Measurements from ENCODE around the gene LRMDA.

The LRMDA gene

GRCh38 chr10:75857269-75857846 is 425.9 kb downstream of the LRMDA start:
- no peak for DNase-seq (ENCODE audit: low read depth in 2 of 3, low spot score in 1 of 3)

DNA sequence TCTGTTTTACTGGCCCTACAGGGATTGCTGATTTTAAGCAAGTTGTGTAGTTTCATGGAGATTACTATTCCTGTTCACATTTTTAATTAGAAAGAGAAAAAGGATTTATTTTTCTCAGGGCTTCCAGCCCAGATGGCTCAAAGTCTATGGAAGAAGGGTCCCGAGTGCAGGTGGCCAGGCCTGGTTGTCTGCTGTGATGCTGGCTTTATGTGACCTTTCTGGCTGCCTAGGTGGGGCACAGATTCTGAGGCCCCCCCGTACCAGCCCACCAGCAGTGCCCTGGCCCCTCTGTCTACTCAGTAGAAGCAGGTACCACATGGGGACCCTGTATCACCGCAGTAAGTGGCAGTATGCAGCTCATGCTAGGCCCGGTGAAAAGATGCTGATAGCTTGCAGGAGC is 426.5 kb downstream of the LRMDA start:
- DNase-seq (ENCODE audit: low read depth in 2 of 3, low spot score in 1 of 3): no peak

- DNase-seq (ENCODE audit: low read depth in 2 of 3, low spot score in 1 of 3): no peak
These were observed 426.9 kb downstream of the LRMDA start for GRCh38 chr10:75858339-75858738.

GRCh38 chr10:75859141-75859540 is 427.7 kb downstream of the LRMDA start:
- no peak for DNase-seq (ENCODE audit: low read depth in 2 of 3, low spot score in 1 of 3)

DNA sequence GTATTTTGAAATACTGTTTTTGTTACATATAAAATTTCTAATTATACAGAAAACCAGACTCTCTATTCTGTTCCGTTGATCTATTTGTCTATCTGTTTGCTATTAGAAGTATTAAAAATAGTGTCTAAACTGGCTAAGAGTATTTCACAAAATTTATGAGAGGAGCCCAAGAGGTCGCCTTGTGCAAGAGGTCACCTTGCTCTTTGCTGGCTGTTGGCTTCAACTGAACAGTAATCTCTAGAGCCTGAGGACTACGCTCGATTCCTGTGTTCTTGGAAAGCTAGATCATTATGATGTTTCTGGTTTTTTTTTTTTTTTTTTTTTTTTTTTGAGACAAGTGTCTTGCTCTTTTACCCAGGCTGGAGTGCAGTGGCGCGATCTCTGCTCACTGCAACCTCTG is 428.6 kb downstream of the LRMDA start:
- DNase-seq (ENCODE audit: low read depth in 2 of 3, low spot score in 1 of 3): no peak

GRCh38 chr10:75861582-75861981 is 430.2 kb downstream of the LRMDA start:
- no peak for DNase-seq (ENCODE audit: low read depth in 2 of 3, low spot score in 1 of 3)

DNA sequence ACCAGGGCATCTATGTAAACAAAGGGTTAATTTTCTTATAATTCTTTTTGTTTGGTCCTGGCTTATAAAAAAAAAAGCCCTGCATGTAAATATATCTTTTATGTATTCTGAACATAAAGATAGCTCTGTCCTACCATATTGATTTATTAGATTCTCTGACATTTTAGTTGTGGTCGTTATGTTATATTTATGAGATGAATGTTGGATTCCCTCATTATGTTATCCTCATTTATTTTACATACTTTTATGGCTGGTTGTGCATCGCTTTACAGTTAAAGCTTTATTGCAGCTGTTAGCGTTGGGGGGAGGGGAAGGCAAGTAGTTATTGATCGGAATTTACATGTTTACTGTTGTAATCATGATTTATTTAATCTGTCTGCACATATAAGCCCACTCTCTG is 431.5 kb downstream of the LRMDA start:
- DNase-seq (ENCODE audit: low read depth in 2 of 3, low spot score in 1 of 3): no peak

- DNase-seq (ENCODE audit: low read depth in 2 of 3, low spot score in 1 of 3): no peak
These were observed 433.3 kb downstream of the LRMDA start for GRCh38 chr10:75864717-75865116.

GRCh38 chr10:75865413-75866299 is 434.2 kb downstream of the LRMDA start:
- DNase-seq (ENCODE audit: low read depth in 2 of 3, low spot score in 1 of 3): no peak

GRCh38 chr10:75866300-75866625 is 434.8 kb downstream of the LRMDA start:
- no peak for DNase-seq (ENCODE audit: low read depth in 2 of 3, low spot score in 1 of 3)

DNA sequence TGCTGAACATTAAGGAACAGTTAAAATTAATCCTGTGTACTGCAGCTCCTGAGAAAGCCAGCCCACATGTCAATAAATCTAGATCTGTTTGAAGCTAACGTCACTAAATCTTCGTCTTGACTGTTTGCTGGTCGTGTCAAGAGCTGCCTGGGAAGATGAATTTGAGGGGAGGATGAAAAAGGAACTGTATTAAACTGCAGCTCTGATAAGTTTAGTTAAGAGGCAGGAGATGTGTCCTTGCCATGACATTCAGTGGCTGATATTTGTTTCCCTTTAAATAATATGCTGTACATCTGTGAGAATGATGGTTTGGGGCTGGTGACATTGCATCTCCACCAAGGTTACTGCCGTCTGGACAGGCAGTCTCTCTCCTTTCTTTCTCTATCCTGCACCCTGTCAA is 435.3 kb downstream of the LRMDA start:
- no peak for DNase-seq (ENCODE audit: low read depth in 2 of 3, low spot score in 1 of 3)

DNA sequence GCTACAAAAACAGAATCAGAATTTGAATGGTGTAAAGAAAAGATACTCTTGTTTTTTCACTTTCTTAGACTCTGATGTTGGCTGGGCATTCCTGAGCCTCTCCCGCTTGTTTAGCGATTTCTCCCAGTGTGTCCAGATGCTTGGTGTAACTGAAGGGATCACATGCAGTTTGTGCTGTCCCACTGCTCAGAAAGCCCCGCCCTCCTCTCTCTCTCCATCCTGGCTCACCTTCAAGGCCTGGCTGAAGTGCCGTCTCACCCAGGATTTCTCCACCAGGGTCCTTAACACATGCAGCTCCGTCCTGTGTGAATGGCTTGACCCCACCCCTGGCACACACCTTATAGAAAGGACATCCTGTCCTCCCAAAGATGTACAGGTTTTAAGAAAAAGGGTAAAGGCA is 437.1 kb downstream of the LRMDA start:
- no peak for DNase-seq (ENCODE audit: low read depth in 2 of 3, low spot score in 1 of 3)

- no peak for DNase-seq (ENCODE audit: low read depth in 2 of 3, low spot score in 1 of 3)
These were observed 438.7 kb downstream of the LRMDA start for GRCh38 chr10:75870039-75870645.

DNA sequence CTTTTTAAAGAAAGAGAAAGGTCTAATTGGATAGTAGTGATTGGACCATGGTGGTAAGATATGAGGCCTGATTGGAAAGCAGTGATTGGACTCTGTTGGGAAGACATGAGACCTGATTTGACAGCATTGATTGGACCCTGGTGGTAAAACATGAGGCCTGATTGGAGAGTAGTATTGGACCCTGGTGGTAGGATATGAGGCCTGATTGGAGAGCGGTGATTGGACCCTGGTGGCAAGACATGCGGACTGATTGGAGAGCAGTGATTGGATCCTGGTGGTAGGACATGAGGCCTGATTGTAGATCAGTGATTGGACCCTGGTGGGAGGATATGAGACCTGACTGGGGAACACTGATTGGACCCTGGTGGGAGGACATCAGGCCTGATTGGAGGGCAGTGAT is 444.3 kb downstream of the LRMDA start:
- DNase-seq (ENCODE audit: low read depth in 2 of 3, low spot score in 1 of 3): no peak

GRCh38 chr10:75876710-75877109 is 445.3 kb downstream of the LRMDA start:
- no peak for DNase-seq (ENCODE audit: low read depth in 2 of 3, low spot score in 1 of 3)

DNA sequence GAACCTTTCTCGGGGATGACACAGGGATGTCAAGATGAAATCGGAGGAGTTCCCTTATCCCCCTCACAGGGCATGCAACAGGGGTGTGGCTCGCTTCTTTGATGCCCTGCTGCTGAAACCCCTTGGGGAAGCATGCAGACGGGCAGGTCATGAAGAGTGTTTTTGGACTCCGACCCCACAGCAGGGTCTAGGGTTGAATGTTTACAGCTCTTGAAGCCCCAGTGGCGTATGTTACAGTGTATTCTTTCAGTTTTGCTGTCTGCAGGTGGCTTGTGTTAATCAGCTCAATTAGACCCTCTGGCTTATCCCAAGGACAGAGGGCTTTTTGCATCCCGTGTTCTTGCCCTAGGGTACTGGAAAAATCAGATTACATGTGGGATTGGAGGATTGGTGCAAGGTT is 446.5 kb downstream of the LRMDA start:
- DNase-seq (ENCODE audit: low read depth in 2 of 3, low spot score in 1 of 3): no peak

GRCh38 chr10:75878586-75878985 is 447.2 kb downstream of the LRMDA start:
- DNase-seq (ENCODE audit: low read depth in 2 of 3, low spot score in 1 of 3): no peak

DNA sequence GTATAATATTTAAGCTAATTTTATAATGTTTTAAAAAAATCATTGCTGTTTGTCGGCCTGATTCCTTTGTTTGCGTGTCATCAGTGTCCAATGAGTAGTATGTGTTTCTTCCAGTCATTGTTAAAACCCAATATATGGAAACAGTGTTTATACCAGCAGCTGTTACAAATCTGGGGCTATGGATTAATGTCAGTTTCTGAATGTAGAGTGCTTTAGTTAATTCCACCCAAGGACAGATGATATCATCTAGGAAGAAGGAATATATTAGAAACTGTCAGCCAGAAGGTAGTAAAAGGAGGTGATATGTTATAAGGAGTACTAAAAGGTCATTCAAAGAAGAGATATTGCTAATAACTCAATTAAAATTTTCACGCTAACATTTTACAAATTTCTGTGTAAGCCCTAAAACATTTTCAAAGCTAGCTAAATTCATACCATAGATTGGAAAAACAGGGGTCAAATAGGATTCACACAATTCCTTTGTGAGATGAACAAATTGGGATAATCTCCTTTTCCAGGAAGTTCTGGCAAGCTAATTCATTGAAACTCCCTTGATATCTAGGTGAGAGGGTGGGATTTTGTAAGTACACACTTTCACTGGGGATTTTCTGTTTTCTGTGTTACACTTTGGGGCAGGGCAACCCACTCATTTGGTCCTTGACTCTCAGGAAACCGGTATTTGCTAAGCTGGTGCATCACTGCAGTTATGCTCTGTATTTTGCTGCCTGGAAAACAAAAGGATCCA is 448.8 kb downstream of the LRMDA start:
- DNase-seq (ENCODE audit: low read depth in 2 of 3, low spot score in 1 of 3): no peak

GRCh38 chr10:75883081-75884072 is 452.0 kb downstream of the LRMDA start:
- no peak for DNase-seq (ENCODE audit: low read depth in 2 of 3, low spot score in 1 of 3)

- DNase-seq (ENCODE audit: low read depth in 2 of 3, low spot score in 1 of 3): no peak
These were observed 453.4 kb downstream of the LRMDA start for GRCh38 chr10:75884808-75885207.

- DNase-seq (ENCODE audit: low read depth in 2 of 3, low spot score in 1 of 3): no peak
These were observed 455.9 kb downstream of the LRMDA start for GRCh38 chr10:75887369-75887768.

All from stimulated activated CD4-positive, alpha-beta T cell treated with anti-CD3 and anti-CD28 coated beads, Interleukin-12 subunit alpha, Interleukin-12 subunit beta, amount 100 ng/mL, for 48 hours (primary cell).